ENCODE results near the gene CTAGE8. TPM values are rescaled to one million over a fixed set of nuclear protein-coding genes. Genes with fewer than 3 reads are reported as not detected.
A peak's percentile ranks its signal among the peaks of the same experiment; 100 is the strongest.
"Not testable (repeated sequence)": the region's sequence is repeated elsewhere in the genome, so short reads cannot be mapped to it uniquely, and the experiment has no call there.

Gene CTAGE8
- total and polyA plus RNA-seq, 4 experiments from 2014 or later, result 0.36 to 0.45 (median 0.39) TPM; not detected in 1

GRCh38 chr7:144302578-144303303, 33.7 kb upstream of the CTAGE8 start:
- H3K27ac ChIP-seq (ENCODE audit: low read depth, low read length); intact Hi-C loops (cut with micrococcal nuclease): not testable (repeated sequence)

GRCh38 chr7:144293794-144294499, 24.9 kb upstream of the CTAGE8 start:
- H3K4me1 Mint-ChIP-seq, result peaks cover 0 to 12% (median 2%) of the 10 kb centered on the region in 4 donors
- POLR2A ChIA-PET (ENCODE audit: partially characterized antibody); H3K27ac ChIP-seq (ENCODE audit: low read depth, low read length); H3K27ac Mint-ChIP-seq; intact Hi-C loops (cut with micrococcal nuclease); H3K9me3 Mint-ChIP-seq; H3K27me3 ChIP-seq (ENCODE audit: insufficient read depth, low read length); H3K4me3 Mint-ChIP-seq; H3K36me3 ChIP-seq (ENCODE audit: insufficient read depth, low read length); H3K4me1 ChIP-seq (ENCODE audit: insufficient read depth, low read length); CTCF ChIA-PET (ENCODE audit: partially characterized antibody); H3K4me3 ChIP-seq (ENCODE audit: low read length in 2 of 2); H3K36me3 Mint-ChIP-seq; H3K27me3 Mint-ChIP-seq; H3K9me3 ChIP-seq (ENCODE audit: control insufficient read depth in 1 of 2, low read length in 2 of 2): not testable (repeated sequence)
- DNase-seq, result peak in 1 of 5 donors; percentile 31

More at GRCh38 chr7:144302578-144303303, 33.7 kb upstream of the CTAGE8 start:
- POLR2A ChIA-PET (ENCODE audit: partially characterized antibody); DNase-seq; H3K4me3 Mint-ChIP-seq; H3K9me3 ChIP-seq (ENCODE audit: control insufficient read depth in 1 of 2, low read length in 2 of 2); H3K4me3 ChIP-seq (ENCODE audit: low read length in 2 of 2); H3K4me1 Mint-ChIP-seq; H3K27me3 ChIP-seq (ENCODE audit: insufficient read depth, low read length); CTCF ChIA-PET (ENCODE audit: partially characterized antibody); H3K27me3 Mint-ChIP-seq; H3K27ac Mint-ChIP-seq; H3K9me3 Mint-ChIP-seq; H3K4me1 ChIP-seq (ENCODE audit: insufficient read depth, low read length); H3K36me3 Mint-ChIP-seq; H3K36me3 ChIP-seq (ENCODE audit: insufficient read depth, low read length): not testable (repeated sequence)

- CTCF ChIA-PET (ENCODE audit: partially characterized antibody); DNase-seq; H3K36me3 Mint-ChIP-seq; H3K27me3 Mint-ChIP-seq; H3K36me3 ChIP-seq (ENCODE audit: insufficient read depth, low read length); H3K4me3 ChIP-seq (ENCODE audit: low read length in 2 of 2); POLR2A ChIA-PET (ENCODE audit: partially characterized antibody); H3K4me1 ChIP-seq (ENCODE audit: insufficient read depth, low read length); intact Hi-C loops (cut with micrococcal nuclease); H3K9me3 ChIP-seq (ENCODE audit: control insufficient read depth in 1 of 2, low read length in 2 of 2); H3K27me3 ChIP-seq (ENCODE audit: insufficient read depth, low read length); H3K27ac ChIP-seq (ENCODE audit: low read depth, low read length); H3K9me3 Mint-ChIP-seq: not testable (repeated sequence)
- peak overlapping the region in 2 of 7 donors; percentile 8 to 61 for H3K27ac Mint-ChIP-seq
- H3K4me3 Mint-ChIP-seq, result peak overlapping the region in 1 of 8 donors; percentile 55
- H3K4me1 Mint-ChIP-seq, result peaks cover 0 to 12% (median 2%) of the 10 kb centered on the region in 4 donors
Measured at GRCh38 chr7:144292384-144293161, 23.5 kb upstream of the CTAGE8 start.

- H3K4me3 Mint-ChIP-seq; H3K9me3 Mint-ChIP-seq; H3K36me3 ChIP-seq (ENCODE audit: insufficient read depth, low read length); H3K27me3 ChIP-seq (ENCODE audit: insufficient read depth, low read length); H3K9me3 ChIP-seq (ENCODE audit: control insufficient read depth in 1 of 2, low read length in 2 of 2); POLR2A ChIA-PET (ENCODE audit: partially characterized antibody); intact Hi-C loops (cut with micrococcal nuclease); H3K27me3 Mint-ChIP-seq; CTCF ChIA-PET (ENCODE audit: partially characterized antibody); H3K4me3 ChIP-seq (ENCODE audit: low read length in 2 of 2); H3K4me1 ChIP-seq (ENCODE audit: insufficient read depth, low read length); H3K36me3 Mint-ChIP-seq; H3K27ac ChIP-seq (ENCODE audit: low read depth, low read length); H3K27ac Mint-ChIP-seq: not testable (repeated sequence)
- H3K4me1 Mint-ChIP-seq, result peaks cover 0 to 12% (median 2%) of the 10 kb centered on the region in 4 donors
- DNase-seq, result peak in 1 of 5 donors; percentile 8
Measured at GRCh38 chr7:144291607-144292006, 22.5 kb upstream of the CTAGE8 start.

GRCh38 chr7:144287171-144287784, 18.2 kb upstream of the CTAGE8 start:
- H3K27ac Mint-ChIP-seq; H3K36me3 ChIP-seq (ENCODE audit: insufficient read depth, low read length); H3K4me1 Mint-ChIP-seq; H3K4me1 ChIP-seq (ENCODE audit: insufficient read depth, low read length); H3K27me3 Mint-ChIP-seq; H3K27ac ChIP-seq (ENCODE audit: low read depth, low read length); H3K9me3 ChIP-seq (ENCODE audit: control insufficient read depth in 1 of 2, low read length in 2 of 2); DNase-seq; intact Hi-C loops (cut with micrococcal nuclease); H3K4me3 ChIP-seq (ENCODE audit: low read length in 2 of 2); POLR2A ChIA-PET (ENCODE audit: partially characterized antibody); H3K9me3 Mint-ChIP-seq; H3K4me3 Mint-ChIP-seq; H3K36me3 Mint-ChIP-seq; H3K27me3 ChIP-seq (ENCODE audit: insufficient read depth, low read length); CTCF ChIA-PET (ENCODE audit: partially characterized antibody): not testable (repeated sequence)

GRCh38 chr7:144283716-144284115, 14.6 kb upstream of the CTAGE8 start:
- H3K27me3 ChIP-seq (ENCODE audit: insufficient read depth, low read length); H3K36me3 ChIP-seq (ENCODE audit: insufficient read depth, low read length); H3K27ac Mint-ChIP-seq; H3K27ac ChIP-seq (ENCODE audit: low read depth, low read length); H3K4me1 ChIP-seq (ENCODE audit: insufficient read depth, low read length); H3K27me3 Mint-ChIP-seq; H3K4me1 Mint-ChIP-seq; H3K36me3 Mint-ChIP-seq; intact Hi-C loops (cut with micrococcal nuclease); H3K9me3 ChIP-seq (ENCODE audit: control insufficient read depth in 1 of 2, low read length in 2 of 2); H3K9me3 Mint-ChIP-seq; H3K4me3 ChIP-seq (ENCODE audit: low read length in 2 of 2); POLR2A ChIA-PET (ENCODE audit: partially characterized antibody); DNase-seq; H3K4me3 Mint-ChIP-seq; CTCF ChIA-PET (ENCODE audit: partially characterized antibody): not testable (repeated sequence)

- H3K9me3 Mint-ChIP-seq; H3K4me1 Mint-ChIP-seq; POLR2A ChIA-PET (ENCODE audit: partially characterized antibody); H3K4me3 Mint-ChIP-seq; H3K9me3 ChIP-seq (ENCODE audit: control insufficient read depth in 1 of 2, low read length in 2 of 2); H3K27me3 Mint-ChIP-seq; H3K4me3 ChIP-seq (ENCODE audit: low read length in 2 of 2); H3K27me3 ChIP-seq (ENCODE audit: insufficient read depth, low read length); H3K4me1 ChIP-seq (ENCODE audit: insufficient read depth, low read length); H3K27ac Mint-ChIP-seq; H3K36me3 ChIP-seq (ENCODE audit: insufficient read depth, low read length); H3K27ac ChIP-seq (ENCODE audit: low read depth, low read length); H3K36me3 Mint-ChIP-seq; intact Hi-C loops (cut with micrococcal nuclease); CTCF ChIA-PET (ENCODE audit: partially characterized antibody); DNase-seq: not testable (repeated sequence)
Measured at GRCh38 chr7:144282490-144282889, 13.4 kb upstream of the CTAGE8 start.

Data from CD4-positive, alpha-beta memory T cell (primary cell).